Chondrocyte (in vitro differentiated cells): Measurements from ENCODE around the gene DDX20. TPM values are rescaled to one million over a fixed set of nuclear protein-coding genes. Genes with fewer than 3 reads are reported as not detected.

Source experiments
- DNase-seq: peaks from one replicate; pipeline ENCODE4 v3.0.0; 2021; ENCODE audit warnings: mixed read lengths, low spot score
- H3K27ac Mint-ChIP-seq: one replicate; pipeline ENCODE4 v1.8.0; 2021; ENCODE audit warnings: mild to moderate bottlenecking, moderate library complexity, mixed read lengths; ENCODE audit not compliant: unreplicated experiment
- H3K27me3 Mint-ChIP-seq: 2 replicates; pipeline ENCODE4 v1.8.0; 2021; ENCODE audit warnings: low read depth, mixed read lengths
- H3K36me3 Mint-ChIP-seq: 2 replicates; pipeline ENCODE4 v1.8.0; 2021; ENCODE audit warnings: low read depth, mixed read lengths
- H3K4me1 Mint-ChIP-seq: 2 replicates; pipeline ENCODE4 v1.8.0; 2021; ENCODE audit warnings: low read depth, mild to moderate bottlenecking, mixed read lengths
- H3K4me3 Mint-ChIP-seq: one replicate; pipeline ENCODE4 v1.8.0; 2021; ENCODE audit warnings: mild to moderate bottlenecking, moderate library complexity, mixed read lengths; ENCODE audit not compliant: unreplicated experiment
- H3K9me3 Mint-ChIP-seq: 2 replicates; pipeline ENCODE4 v1.8.0; 2021; ENCODE audit warnings: low read depth, mixed read lengths
- total RNA-seq: library from RNA; stranded (reverse); gene quantifications from 3 replicates; pipeline ENCODE4 v1.2.1, GENCODE V29; 2021
- TF ChIP-seq, protein P1 (sequence below): fragments of 200-600 bp; sonication (generic); IDR thresholded peaks from 2 replicates; pipeline ENCODE4 v1.5.0; 2021; ENCODE audit warnings: antibody characterized with exemption, mild to moderate bottlenecking, moderate library complexity

DDX20 gene
- total RNA-seq, 1 donor from 2014 or later, result 10.7 TPM

DNA sequence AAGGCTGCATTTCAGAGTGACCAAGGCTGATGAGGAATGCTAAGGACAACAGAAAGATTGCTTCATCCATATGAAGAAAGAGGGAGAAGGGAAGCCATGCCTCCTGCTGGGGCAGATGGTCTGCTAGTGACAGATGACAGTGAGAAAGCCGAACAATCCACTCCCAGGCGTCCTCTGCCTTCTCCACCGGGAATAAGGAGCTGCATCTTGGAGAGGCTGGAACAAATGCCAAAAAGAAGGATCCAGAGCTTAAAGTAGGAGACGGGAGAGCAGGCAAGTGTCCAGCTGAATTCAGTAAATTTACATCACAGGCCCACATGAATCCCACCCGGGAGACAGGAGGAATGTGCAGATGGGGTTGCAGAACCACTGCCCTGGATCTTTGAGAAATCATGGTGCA lies 33.4 kb downstream of the DDX20 start:
- Mint-ChIP-seq H3K36me3 (no peaks in the 10 kb centered on the region), H3K4me3 (no peak overlapping the region), H3K4me1 (peaks cover 2% of the 10 kb centered on the region), H3K27ac (no peak overlapping the region), H3K27me3 (peaks cover 9% of the 10 kb centered on the region), H3K9me3 (no peaks in the 10 kb centered on the region)
- TF ChIP-seq, protein P1, sequence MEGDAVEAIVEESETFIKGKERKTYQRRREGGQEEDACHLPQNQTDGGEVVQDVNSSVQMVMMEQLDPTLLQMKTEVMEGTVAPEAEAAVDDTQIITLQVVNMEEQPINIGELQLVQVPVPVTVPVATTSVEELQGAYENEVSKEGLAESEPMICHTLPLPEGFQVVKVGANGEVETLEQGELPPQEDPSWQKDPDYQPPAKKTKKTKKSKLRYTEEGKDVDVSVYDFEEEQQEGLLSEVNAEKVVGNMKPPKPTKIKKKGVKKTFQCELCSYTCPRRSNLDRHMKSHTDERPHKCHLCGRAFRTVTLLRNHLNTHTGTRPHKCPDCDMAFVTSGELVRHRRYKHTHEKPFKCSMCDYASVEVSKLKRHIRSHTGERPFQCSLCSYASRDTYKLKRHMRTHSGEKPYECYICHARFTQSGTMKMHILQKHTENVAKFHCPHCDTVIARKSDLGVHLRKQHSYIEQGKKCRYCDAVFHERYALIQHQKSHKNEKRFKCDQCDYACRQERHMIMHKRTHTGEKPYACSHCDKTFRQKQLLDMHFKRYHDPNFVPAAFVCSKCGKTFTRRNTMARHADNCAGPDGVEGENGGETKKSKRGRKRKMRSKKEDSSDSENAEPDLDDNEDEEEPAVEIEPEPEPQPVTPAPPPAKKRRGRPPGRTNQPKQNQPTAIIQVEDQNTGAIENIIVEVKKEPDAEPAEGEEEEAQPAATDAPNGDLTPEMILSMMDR, result no peak
- DNase-seq, result no peak

DNA sequence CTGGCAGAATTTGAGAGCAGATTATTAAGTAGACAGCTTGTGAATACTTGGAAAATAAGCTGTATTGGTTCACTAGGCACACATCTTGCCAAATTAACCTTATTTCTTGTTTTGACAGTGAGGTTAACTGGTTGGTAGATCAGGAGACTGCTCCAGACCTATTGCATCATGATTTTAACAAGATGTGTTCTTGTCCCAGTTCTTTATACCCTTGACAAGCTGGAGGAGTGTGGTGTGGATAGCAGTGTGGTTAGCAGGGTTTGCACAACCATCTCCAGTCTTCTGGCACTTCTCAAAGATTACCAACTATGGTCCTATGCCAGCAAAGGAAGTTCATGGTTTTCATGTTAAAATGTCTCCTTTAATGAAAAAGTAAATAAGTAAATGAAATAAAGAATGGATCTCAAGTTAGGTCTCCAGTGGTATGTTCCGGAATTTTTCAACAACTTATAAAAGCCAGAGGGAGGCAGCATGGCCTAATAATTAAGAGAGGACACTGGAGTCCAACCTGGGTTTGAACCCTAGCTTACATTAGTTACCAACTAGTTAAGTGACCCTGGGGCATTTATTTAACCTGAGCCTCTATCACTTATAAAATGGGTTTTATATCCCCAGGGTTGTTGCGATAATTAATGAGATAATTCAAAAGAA lies 34.1 kb downstream of the DDX20 start:
- H3K36me3 Mint-ChIP-seq, result no peaks in the 10 kb centered on the region
- H3K9me3 Mint-ChIP-seq, result no peaks in the 10 kb centered on the region
- H3K4me1 Mint-ChIP-seq, result peaks cover 2% of the 10 kb centered on the region
- DNase-seq, result no peak
- no peak overlapping the region for H3K4me3 Mint-ChIP-seq
- H3K27me3 Mint-ChIP-seq, result peaks cover 9% of the 10 kb centered on the region
- TF ChIP-seq, protein P1, result peak; percentile 63
- H3K27ac Mint-ChIP-seq, result no peak overlapping the region

DNA sequence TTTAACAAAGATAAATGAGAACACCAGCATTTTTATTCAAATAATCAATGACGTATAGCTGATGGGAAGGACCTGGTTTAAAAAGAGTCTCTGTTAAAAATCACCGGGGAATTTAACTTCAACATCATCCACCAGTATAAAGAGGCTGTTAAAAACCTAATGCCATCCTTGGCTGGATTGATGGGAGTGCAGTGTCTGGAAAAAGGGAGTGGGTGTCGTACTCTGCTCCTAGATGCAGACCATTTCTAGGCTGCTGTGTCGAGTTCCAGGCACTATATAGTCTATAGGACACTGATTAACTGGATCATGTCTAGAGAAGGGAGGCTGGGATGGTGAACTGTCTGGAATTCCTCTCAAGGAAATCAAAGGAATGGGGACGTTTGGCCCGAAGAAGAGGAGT lies 36.1 kb downstream of the DDX20 start:
- H3K27ac Mint-ChIP-seq, result no peak overlapping the region
- H3K4me1 Mint-ChIP-seq, result peaks cover 2% of the 10 kb centered on the region
- H3K4me3 Mint-ChIP-seq, result no peak overlapping the region

DNA sequence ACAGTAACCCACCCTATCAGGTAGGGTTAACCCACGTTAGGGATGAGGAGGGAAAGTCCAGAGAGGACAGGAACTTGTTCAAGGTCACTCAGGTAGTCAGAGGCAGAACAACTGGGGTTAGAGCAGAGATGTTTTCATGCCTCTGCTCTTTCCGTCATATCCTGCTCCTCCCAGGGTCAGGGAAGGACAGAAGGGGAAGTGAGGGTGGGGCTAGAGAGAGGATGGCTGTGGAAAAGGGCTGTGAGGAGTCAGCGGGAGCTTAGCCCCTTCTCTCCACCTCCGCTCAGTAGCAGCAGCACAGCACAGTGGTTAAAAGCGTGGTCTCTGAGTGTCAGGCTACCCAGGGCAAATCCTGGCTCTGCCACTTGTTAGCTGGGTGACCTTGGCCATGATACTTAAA lies 36.5 kb downstream of the DDX20 start:
- no peak overlapping the region for H3K27ac Mint-ChIP-seq
- TF ChIP-seq, protein P1, result no peak
- H3K4me3 Mint-ChIP-seq, result no peak overlapping the region

More for the DNA sequence above, 36.1 kb downstream of the DDX20 start:
- no peak for DNase-seq
- Mint-ChIP-seq H3K27me3 (peaks cover 7% of the 10 kb centered on the region), H3K9me3 (no peaks in the 10 kb centered on the region), H3K36me3 (no peaks in the 10 kb centered on the region)
- TF ChIP-seq, protein P1, result no peak

DNA sequence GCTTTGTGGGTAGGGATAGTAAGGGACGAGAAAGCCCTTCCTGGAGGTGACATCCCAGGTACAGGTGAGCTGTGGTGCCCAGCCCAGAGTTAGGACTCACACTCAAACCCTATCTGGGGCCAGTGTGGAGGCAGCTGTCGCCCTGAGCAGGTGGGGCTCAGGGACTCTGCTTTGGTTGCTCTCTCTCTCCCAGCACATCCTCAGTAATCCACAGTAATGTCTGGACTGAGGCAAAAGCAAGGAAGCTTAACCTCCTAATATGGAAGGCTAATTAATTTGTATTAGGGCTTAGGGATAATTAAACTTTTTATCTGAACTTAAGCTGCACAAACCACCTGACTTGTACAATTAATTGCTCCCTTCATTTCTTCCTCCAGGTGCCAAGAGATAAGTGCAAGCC lies 38.2 kb downstream of the DDX20 start:
- no peak for DNase-seq
- H3K4me1 Mint-ChIP-seq, result peaks cover 2% of the 10 kb centered on the region
- TF ChIP-seq, protein P1, result no peak
- no peaks in the 10 kb centered on the region for H3K36me3 Mint-ChIP-seq
- no peak overlapping the region for H3K27ac Mint-ChIP-seq
- no peaks in the 10 kb centered on the region for H3K9me3 Mint-ChIP-seq
- H3K4me3 Mint-ChIP-seq, result no peak overlapping the region
- peaks cover 7% of the 10 kb centered on the region for H3K27me3 Mint-ChIP-seq

More for the DNA sequence above, 36.5 kb downstream of the DDX20 start:
- DNase-seq, result no peak
- Mint-ChIP-seq H3K9me3 (no peaks in the 10 kb centered on the region), H3K27me3 (peaks cover 7% of the 10 kb centered on the region), H3K36me3 (no peaks in the 10 kb centered on the region), H3K4me1 (peaks cover 2% of the 10 kb centered on the region)
